Ovary (tissue), 9 donors: ENCODE results near the gene TAPBP. TPM values are rescaled to one million over a fixed set of nuclear protein-coding genes. Genes with fewer than 3 reads are reported as not detected.

ENCODE experiments used
- DNase-seq, 5 donors: peaks; one replicate each; pipeline ENCODE4 v3.0.0-alpha.2; 2019 to 2020
- H3K27ac ChIP-seq, 2 donors: fragments of 200-600 bp; one replicate each; pipeline versions ENCODE4 v1.5.1 to v1.8.0; 2019 to 2022
- H3K27me3 ChIP-seq: fragments of 200-600 bp; one replicate; pipeline ENCODE4 v1.8.0; 2022
- H3K36me3 ChIP-seq: fragments of 200-600 bp; sonication (generic); one replicate; pipeline ENCODE4 v1.5.1; 2019
- H3K4me1 ChIP-seq: one replicate; pipeline ENCODE4 v1.8.1; 2013; ENCODE audit warnings: mild to moderate bottlenecking, moderate library complexity; ENCODE audit not compliant: insufficient read depth
- H3K4me3 ChIP-seq: fragments of 200-600 bp; sonication (generic); one replicate; pipeline ENCODE4 v1.5.1; 2017
- H3K9me3 ChIP-seq, 2 donors: fragments of 200-600 bp in 1 of 2; sonication (generic) in 1 of 2; one replicate each; pipeline versions ENCODE4 v1.5.1 to v1.8.1; 2013 to 2019; ENCODE audit warnings: mild to moderate bottlenecking in 1 of 2, moderate library complexity in 1 of 2
- CTCF ChIP-seq, 3 donors: fragments of 450-650 bp in 2 of 3; fragments of 200-600 bp in 1 of 3; IDR thresholded peaks; one replicate each; pipeline versions ENCODE4 v1.5.1 to v1.8.0; 2016 to 2022; ENCODE audit warnings: antibody characterized with exemption in 3 of 3, mild to moderate bottlenecking in 1 of 3
- EP300 ChIP-seq: sonication (generic); formaldehyde crosslinking; IDR thresholded peaks from one replicate; pipeline ENCODE4 v1.6.1; 2017; ENCODE audit warnings: antibody characterized with exemption
- POLR2A ChIP-seq: fragments of 450-650 bp; IDR thresholded peaks from one replicate; pipeline ENCODE4 v1.6.1; 2017; ENCODE audit warnings: antibody characterized with exemption, mild to moderate bottlenecking, moderate library complexity
- WGBS, 3 donors: extraction: QIAGEN DNeasy Blood & Tissue Kit in 1 of 3; methylation state at CpG; one replicate each; pipeline versions ENCODE4 v1.1.5 to v1.1.7; 2013 to 2017; 5-methylcytosine and 5-hydroxymethylcytosine counted together
- intact Hi-C, 4 donors: fragments of 100-400 bp; cut with DNase I; formaldehyde crosslinking; loops; one replicate each; pipeline versions ENCODE4 v1.11.0 to v1.15.1; 2022 to 2023
- polyA plus RNA-seq, 2 donors: library from polyadenylated mRNA; stranded (reverse); fragments of 200-250 nt in 1 of 2; fragments of 350-450 nt in 1 of 2; fragmentation: Illumina TruSeq in 1 of 2; extraction: RNeasy Lipid Tissue Mini Kit (QIAGEN cat#74804) in 1 of 2; gene quantifications; one replicate each; pipeline ENCODE4 v1.2.3, GENCODE V29; 2013 to 2014
- total RNA-seq, 7 donors: library from RNA; depleted of rRNA in 2 of 7; stranded (reverse); fragments of >200 nt in 2 of 7; fragmentation: NEBNext Ultra II Directional in 3 of 7; extraction: Animal tissue kit (Norgen Biotek cat#: 25700) in 3 of 7; gene quantifications; one replicate each; pipeline versions ENCODE4 v1.1.0 to v1.2.4, GENCODE V29; 2016 to 2023
- donor health status: DM: no; HTN: no; CAD: no; lungs with moderate emphysema.
- donor health status: DM: no; HTN: no; CAD: no.
- donor health status: Bipolar disorder and iron deficiency.
- donor health status: DM: yes; HTN: yes; CAD: no.
- donor health status: DM: no; HTN: no; CAD: no.
- donor health status: DM: yes; HTN: yes; CAD: no.

The TAPBP gene
- total and polyA plus RNA-seq, 9 donors, result 24.4 to 121 (median 60.9) TPM

- TF ChIP-seq EP300, result no peak
- no peak for TF ChIP-seq CTCF (IDR thresholded peaks at IDR 0.05)
- no peak for TF ChIP-seq POLR2A
- intact Hi-C loops, result loop anchor here in 2 of 4 donors (5.0 to 10.0 kb wide), 2 partner anchors 44 to 141 kb away; partner anchors contain the start of genes CUTA (in 1 of the 2), PHF1 (in 1 of the 2) and ZBTB22 (in 1 of the 2)
- Histone ChIP-seq H3K27me3 (no peaks in the 10 kb centered on the region), H3K27ac (no peak overlapping the region), H3K36me3 (no peaks in the 10 kb centered on the region), H3K4me3 (no peak overlapping the region), H3K4me1 (peaks cover 5% of the 10 kb centered on the region), H3K9me3 (no peaks in the 10 kb centered on the region)
- no peak for DNase-seq
- WGBS, 3 donors, result 32 to 51% (median 43%) methylated on average over 11 of the region's 11 CpGs
Observed at GRCh38 chr6:33273129-33273923, 40.6 kb downstream of the TAPBP start.

GRCh38 chr6:33272275-33273128 lies 41.4 kb downstream of the TAPBP start:
- peak overlapping the region in 1 of 2 donors; percentile 48 for H3K27ac ChIP-seq
- TF ChIP-seq EP300 (no peak), CTCF (IDR thresholded peaks at IDR 0.05) (no peak), POLR2A (no peak)
- DNase-seq, result no peak
- H3K36me3 ChIP-seq, result no peaks in the 10 kb centered on the region
- H3K9me3 ChIP-seq, result no peaks in the 10 kb centered on the region
- H3K4me1 ChIP-seq, result peaks cover 5% of the 10 kb centered on the region
- peak overlapping the region; percentile 55 for H3K4me3 ChIP-seq
- WGBS, 3 donors, result 5 to 8% (median 7%) methylated on average over 22 of the region's 22 CpGs
- intact Hi-C loops, result loop anchor here in 2 of 4 donors (5.0 to 10.0 kb wide), 2 partner anchors 45 to 142 kb away; partner anchors contain the start of genes CUTA (in 1 of the 2), PHF1 (in 1 of the 2) and ZBTB22 (in 1 of the 2)
- no peaks in the 10 kb centered on the region for H3K27me3 ChIP-seq

GRCh38 chr6:33271468-33272274 lies 42.2 kb downstream of the TAPBP start, which contains the start of the genes RPS18 and VPS52:
RPS18 (plus strand) TSS chr6:33272075; CDS start chr6:33272120, 45 bp downstream.
VPS52 (minus strand) TSS chr6:33271876; CDS start chr6:33271675, 201 bp downstream.
- no peaks in the 10 kb centered on the region for H3K36me3 ChIP-seq
- intact Hi-C loops, result loop anchor here in 2 of 4 donors (5.0 to 10.0 kb wide), 2 partner anchors 46 to 143 kb away; partner anchors contain the start of genes CUTA (in 1 of the 2), PHF1 (in 1 of the 2) and ZBTB22 (in 1 of the 2)
- peak within 1 kb of the TSS; percentile 59 to 89 for H3K27ac ChIP-seq
- no peaks in the 10 kb centered on the region for H3K9me3 ChIP-seq
- H3K27me3 ChIP-seq, result no peaks in the 10 kb centered on the region
- peak; percentile 91 to 95 (median 93) for DNase-seq
- H3K4me3 ChIP-seq, result peak within 1 kb of the TSS; percentile 55
- WGBS, 3 donors, result 0% methylated on average over 45 to 48 of the region's 48 CpGs
- peaks cover 5% of the 10 kb centered on the region for H3K4me1 ChIP-seq
- peak; percentile 96 for TF ChIP-seq POLR2A
- TF ChIP-seq EP300, result peak; percentile 38
- peak in 2 of 3 donors; percentile 10 to 17 for TF ChIP-seq CTCF (IDR thresholded peaks at IDR 0.05)
